GM18511 (cell line): Measurements from ENCODE around the gene NDRG3.
A peak's percentile ranks its signal among the peaks of the same experiment; 100 is the strongest.
"Not testable (repeated sequence)": the region's sequence is repeated elsewhere in the genome, so short reads cannot be mapped to it uniquely, and the experiment has no call there.

Source experiments
- ATAC-seq: cut with Tn5 transposase; IDR thresholded peaks from one replicate; pipeline ENCODE4 v1.9.1; 2021; ENCODE audit warnings: mild to moderate bottlenecking, moderate library complexity; ENCODE audit not compliant: unreplicated experiment

NDRG3 gene

DNA sequence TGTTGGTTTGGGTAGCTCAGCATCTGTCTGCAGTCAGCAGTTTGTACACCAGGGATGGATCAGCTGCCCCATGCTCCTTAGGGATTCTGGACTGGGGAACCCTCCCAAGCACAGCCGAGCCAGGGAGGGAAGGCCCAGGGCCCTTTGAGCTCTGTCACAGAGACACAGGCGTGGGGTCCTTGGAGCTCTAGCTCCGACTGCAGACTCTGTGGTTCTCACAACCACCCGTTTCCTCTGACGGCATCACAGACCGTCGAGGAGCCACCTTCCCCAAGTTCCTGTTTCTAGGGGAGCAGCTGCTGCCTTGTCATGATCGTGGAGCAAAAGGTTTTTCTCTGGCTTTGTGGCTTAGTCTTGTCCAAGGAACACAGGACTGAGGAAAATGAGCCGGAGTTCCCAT is 99.9 kb downstream of the NDRG3 start, which contains the start of gene SLA2:
Gene SLA2, minus strand, starts transcription at position 199 of the 400 bp plus-strand sequence. CDS start 4,861 bp downstream, outside the sequence.
- no peak for ATAC-seq

DNA sequence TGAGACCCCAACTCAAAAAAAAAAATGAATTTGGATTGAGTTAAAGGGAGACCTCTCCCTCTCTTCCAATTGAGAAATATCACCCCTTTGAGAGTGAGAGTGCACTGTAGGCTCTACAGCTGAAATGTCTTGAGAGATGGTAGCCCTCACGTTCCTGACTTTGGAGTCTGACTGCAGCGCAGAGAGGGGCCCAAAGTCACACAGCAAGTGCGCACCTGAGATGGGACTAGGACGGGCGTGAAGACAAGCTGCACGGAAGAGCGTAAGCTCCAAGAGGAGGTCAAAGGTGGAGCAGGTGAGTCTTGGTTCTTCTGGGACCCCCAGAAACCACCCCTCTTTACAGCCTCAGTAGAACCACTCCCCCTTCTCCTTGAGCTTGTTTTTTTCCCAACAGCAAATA is 100.5 kb downstream of the NDRG3 start:
- no peak for ATAC-seq

DNA sequence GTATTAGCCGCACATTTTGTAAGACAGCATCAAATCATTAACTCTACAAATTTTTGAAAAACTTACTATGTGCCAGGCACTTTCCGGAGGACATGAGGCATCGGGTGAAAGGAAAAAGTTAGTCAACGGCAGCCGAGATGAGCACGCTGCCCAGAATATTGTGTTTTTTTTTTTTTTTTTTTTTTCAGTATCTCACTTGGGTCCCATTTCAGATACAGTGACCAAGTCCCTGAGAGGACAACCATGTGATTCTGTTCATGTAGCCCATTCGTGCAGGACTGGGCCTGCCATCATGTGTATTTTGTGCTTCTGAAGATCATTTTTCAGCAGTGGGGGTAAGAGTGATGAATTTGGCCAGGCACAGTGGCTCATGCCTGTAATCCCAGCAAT is 101.2 kb downstream of the NDRG3 start:
- no peak for ATAC-seq

DNA sequence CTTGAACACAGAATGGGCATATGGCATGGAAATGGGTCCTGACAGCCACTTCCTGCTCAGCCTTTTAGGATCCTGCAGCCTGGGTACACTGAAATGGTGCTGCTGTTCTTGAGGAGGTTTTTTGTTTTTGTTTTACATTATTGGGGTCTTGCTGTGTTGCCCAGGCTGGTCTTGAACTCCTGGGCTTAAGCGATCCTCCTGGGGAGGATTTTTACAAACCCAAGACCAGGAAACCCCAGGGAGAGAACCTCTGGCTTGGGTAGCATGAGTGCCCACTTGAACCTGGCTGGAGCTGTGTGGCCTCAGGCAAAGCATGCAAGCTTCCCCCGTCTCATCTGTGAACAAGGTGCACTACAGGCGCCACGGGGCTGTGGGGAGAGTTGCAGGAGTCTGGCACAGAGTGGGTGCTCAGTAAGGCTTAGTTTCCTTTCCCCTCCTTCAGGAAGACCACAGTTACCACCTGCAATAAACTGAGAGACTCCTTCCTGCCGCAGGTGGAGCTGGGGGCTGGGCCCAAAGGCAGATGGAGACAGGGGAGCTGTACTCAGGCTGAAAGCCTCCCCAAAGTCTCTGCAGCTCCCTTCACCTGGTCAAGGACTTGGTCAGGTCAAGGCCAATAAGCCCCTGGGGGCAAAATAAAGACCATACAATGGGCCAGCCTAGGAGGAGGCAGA is 101.7 kb downstream of the NDRG3 start:
- no peak for ATAC-seq

DNA sequence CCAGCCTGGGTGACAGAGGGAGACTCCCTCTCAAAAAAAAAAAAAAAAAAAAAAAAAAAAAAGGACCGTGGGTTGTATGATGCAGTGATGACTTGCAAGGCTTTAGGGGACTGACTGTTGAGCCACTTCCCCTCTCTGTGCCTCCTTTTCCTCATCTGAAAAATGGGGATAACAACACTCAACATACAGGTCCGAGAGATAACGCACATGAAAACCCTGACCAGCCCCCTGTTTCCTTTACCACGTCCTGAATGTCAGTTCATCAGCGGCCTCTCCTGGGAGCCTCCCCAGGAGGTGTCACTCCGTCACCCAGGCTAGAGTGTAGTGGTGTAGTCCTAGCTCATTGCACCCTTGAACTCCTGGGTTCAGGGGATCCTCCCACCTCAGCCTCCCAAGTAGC is 103.8 kb downstream of the NDRG3 start:
- no peak for ATAC-seq

DNA sequence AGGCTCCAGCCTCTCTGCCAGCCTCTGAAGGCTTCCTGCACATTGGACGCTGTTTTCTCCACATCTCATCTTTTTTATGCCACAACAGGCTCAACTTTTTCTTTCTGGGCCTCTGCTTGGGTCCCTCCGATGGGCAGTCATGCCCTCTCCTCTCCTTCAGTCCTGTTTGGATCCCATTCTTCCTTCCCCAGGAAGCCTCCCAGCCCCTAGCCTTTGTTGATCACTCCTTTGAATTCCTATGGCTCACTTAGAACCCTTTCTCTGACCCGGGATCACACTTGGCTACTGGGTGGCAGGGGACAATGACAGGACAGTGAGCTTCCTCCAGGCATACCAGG is 104.4 kb downstream of the NDRG3 start:
- no peak for ATAC-seq

DNA sequence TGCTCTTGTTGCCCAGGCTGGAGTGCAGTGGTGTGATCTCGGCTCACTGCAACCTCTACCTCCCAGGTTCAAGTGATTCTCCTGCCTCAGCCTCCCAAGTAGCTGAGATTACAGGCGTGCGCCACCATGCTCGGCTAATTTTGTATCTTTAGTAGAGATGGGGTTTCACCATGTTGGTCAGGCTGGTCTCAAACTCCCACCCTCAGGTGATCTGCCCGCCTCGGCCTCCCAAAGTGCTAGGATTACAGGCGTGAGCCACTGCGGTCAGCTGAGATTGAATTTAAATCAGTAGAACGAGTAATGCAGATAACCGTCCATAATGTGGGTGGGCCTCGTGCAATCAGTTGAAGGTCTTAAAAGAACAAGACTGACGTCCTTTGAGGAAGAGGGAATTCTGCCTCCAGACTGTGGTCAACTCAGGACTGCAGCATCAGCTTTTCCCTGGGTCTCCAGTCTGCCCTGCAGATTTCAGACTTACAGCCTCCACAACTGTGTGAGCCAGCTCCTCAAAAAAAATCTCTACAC is 107.0 kb downstream of the NDRG3 start:
- ATAC-seq = not testable (repeated sequence)

DNA sequence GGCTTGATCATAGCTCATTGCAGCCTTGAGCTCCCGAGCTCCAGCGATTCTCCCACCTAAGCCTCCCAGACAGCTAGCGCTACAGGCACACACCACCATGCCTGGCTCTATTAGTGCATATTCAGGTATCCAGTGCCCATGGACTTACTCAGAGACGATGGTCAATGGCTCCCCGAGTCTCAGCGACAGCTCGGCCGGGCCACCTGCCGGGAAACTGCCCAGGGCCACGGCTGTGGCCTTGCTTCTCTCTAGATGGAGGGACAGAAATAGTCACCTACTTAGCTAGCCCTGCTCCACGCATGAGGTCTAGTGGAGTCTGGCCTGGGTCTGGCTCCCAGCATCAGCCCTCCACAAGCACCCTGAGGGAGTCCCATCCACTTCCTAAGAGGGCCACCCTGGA is 111.5 kb downstream of the NDRG3 start:
- ATAC-seq = no peak

DNA sequence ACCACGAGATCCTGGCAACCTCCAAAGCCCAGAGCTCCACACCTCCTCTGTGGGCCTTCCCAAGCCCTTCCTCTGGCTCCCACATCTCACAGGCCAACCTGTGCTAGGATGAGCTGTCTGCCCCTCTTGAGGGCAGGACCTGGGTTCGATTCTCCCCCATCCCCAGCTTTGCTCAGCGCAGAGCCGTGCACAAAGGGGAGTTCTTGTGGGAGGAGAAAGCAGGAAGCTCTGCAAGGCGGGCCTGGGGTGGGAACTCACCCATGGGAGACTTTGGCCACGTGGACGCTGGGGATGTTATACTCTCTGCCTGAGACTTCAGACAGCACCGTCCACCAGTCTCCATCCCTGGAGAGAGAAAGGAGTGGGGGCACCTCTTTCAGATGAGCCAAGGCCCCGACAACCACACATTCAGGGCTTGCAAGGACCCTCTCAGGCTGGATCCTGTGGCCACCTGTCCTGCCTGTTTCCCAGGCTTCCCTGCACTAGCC is 112.6 kb downstream of the NDRG3 start:
- ATAC-seq = no peak

DNA sequence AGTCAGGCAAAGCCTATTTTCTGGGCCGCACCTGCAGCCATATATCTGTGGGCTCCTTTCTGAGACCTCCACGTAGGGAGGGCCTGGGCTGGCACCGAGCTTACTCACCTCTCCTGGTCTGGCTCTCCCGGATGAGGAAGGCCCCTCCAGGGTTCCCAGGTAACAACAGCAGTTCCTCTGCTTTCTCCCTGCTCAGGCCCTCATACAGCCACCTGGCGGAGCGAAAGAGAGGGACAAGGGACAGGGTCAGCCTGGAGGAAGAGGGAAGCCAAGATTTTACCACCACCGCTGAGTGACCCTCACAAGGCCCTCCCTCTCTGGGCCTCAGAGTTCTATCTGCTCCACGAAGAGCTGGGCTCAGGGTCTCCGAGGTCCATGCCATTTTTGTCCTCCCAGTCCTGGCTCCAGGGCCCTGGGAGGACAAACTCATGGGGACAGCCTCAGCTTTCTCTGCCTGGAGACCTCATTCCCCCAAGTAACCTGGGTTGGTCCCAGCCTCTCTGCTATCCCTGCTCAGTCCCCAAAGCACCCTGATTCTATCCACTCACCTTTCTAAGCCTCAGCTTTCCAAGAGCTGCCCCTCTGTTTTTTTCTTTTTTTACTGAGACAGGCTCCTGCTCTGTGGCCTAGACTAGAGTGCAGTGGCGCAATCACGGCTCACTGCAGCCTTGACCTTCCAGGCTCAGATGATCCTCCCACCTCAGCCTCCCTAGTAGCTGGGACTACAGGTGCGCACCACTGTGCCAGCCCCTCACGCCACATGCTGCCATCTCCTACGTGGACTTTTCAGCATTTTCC is 113.2 kb downstream of the NDRG3 start:
- no peak for ATAC-seq

DNA sequence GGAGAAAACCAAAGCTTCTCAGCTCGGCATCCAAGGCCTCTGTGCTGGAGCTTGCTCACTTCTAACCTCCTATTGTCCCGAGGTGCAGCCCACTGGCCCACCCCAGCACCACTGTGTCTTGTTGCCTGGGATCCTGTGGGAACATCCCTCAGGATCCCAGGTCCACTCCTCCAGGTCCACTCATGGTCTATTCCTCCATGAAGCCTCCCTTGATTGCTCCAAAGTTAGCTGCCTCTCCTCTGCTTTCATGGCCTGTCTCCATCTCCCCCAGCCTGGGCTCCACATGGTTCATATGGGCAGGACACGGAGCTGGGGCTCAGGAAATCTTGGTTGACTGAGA is 113.8 kb downstream of the NDRG3 start:
- ATAC-seq = no peak

DNA sequence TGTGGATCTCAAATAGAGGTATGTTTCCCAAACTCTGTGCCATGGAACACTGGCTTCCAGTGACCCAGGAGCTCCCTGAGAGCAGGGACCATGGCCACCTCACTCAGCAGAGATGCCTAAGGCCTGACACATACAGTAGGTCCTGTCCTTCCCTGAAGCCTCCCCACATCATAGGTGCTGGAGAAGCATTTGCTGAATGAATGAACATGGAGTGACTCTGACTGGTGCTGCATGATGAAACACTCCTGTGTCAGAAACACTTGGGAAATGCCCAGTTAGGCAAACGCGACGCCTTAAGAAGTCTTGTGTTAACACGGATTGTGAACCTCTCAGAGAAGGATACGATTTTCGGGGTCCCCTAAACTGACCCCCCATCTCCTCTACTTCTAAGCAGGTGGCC is 114.2 kb downstream of the NDRG3 start:
- no peak for ATAC-seq

DNA sequence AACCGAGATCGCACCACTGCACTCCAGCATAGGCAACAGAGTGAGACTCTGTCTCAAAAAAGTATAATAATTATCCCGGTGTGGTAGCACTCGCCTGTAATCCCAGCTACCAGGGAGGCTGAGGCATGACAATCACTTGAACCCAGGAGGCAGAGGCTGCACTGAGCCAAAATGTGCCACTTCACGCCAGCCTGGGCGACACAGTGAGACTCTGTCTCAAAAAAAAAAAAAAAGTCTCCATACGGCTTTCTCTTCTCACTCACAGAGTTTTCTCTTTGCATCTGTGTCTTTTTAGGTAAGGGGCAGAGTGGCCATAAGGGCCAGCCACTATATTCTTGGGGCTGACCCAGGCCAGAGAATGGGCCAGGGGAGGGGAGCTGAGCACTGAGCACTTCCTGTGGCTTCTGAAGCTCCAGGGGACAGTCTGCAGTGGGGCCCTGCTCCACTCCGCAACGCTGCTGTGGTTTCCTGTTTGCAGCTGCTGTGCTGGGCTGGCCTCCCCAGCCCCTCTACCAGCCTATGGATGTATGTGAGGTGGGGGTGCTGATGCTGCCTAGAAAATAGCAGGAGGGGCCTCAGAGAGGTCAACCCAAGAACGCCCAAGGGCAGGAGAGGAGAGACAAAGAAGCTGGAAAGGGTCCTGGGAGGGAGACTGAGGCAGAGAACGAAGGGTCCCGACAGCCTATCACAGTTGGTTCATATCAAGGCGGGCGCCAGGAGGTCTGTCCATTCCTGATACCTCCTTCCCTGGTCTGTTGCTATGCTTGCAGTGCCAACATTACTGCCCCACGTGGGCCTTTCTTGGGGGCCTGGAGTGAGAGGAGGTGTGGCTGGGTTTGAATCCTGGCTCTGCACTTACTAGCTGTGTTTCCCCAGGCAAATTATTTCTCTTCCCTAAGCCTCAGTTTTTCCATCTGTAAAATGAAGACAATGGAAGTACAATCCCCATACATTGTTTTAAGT is 115.9 kb downstream of the NDRG3 start:
- ATAC-seq = peak; percentile 56

DNA sequence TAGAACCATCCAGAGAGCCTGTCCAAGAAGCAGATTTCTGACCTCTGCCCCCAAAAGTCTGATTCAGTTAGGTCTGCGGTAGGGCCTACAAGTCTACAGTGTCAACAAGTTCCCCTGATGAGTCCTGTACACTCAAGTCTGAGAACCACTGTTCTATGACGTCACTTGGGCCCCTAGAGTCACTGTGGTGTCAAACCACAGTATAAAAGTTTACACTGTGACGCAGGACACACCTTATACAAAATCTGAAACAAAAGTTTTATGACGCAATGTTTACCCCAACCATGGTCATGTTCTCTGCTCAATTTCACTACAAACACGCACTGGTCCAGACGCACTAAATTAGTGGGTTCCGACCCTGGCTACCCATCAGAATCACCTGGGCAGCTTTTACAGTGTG is 117.8 kb downstream of the NDRG3 start:
- no peak for ATAC-seq

DNA sequence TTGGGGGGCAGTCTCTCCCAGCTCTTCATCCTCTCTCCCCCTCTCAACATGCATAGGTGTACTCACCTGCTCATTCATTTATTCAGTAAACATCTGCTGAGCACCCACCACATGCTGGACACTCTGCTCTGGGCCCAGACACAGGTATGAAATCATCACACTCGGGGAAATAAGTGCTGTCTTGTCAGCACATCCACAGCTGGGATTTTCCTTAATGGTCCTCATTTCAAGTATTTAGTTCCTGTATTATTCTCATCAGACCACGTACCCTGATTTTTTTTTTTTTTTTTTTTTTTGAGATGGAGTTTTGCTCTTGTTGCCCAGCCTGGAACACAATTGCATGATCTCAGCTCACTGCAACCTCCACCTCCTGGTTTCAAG is 121.0 kb downstream of the NDRG3 start:
- no peak for ATAC-seq

DNA sequence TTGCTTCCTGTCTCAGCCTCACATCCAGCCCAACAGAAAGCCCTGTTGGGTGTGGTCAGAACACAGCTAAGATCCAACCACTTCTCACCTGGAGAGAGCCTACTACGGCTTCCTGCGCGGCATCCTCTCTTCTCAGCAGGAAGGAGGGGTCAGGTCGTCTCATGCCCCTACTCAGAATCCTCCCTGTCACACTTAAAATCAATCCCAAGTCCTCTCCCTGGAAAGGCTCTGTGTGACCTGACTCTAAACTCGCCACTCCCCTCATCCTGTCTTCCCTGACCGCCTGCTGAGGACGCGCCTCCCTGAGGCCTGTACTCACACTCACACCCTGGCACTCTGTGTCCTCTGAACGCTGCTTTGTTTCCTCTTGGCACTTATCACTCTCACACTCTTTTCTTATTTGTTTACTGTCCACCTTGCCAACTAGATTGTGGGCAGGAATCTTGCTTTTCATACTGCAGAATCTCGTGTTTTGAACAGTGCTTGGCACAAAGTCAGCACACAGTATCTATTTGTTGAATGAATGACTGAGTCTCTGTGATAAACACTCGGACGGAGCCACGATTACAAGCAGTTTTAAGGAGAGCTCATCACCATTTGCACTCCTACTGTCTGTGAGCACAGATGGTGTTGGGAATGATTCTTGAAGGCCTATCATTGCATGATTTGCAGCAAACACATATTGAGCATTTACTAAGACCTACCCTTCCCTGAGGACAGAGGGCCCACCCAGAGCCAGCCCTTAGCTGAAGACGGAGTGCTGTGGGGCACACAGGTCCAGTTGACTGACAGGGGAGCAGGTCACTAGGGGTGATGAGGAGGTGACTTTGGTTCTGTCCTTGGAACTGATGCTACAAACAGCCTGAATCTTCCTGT is 121.6 kb downstream of the NDRG3 start:
- ATAC-seq = no peak

DNA sequence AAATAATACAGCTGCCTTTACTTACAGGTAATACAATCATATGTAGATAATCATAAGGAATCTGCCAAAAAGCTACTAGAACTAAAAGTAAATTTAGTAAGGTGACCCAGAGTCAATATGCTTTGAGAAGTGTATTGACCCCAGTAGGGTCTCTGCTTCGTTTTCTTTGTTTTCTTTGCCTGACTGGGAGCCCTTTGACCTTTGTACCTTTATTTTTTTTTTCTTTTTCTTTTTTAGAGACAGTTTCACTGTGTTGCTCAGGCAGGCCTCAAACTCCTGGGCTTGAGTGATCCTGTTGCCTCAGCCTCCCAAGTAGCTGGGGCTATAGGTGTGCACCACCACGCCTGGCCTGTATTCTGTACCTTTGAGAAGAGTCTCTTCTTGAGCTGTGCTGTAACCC is 122.4 kb downstream of the NDRG3 start:
- no peak for ATAC-seq

DNA sequence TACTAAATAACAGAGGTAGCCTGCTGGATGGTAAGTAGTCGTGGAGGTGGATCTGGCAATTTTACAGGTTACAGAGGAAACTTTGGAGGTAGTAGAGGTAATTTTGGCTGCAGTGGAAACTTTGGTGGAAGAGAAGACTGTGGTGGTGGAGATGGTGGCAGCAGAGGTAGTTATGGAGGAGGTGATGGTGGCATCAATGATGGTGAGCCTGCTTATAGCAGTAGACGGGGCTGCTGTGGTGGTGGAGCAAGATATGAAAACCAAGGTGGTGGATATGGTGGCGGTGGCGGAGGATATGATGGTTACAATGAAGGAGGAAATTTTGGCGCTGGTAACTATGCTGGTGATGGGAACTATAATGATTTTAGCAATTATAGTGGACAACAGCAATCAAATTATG is 125.0 kb downstream of the NDRG3 start:
- ATAC-seq = no peak

DNA sequence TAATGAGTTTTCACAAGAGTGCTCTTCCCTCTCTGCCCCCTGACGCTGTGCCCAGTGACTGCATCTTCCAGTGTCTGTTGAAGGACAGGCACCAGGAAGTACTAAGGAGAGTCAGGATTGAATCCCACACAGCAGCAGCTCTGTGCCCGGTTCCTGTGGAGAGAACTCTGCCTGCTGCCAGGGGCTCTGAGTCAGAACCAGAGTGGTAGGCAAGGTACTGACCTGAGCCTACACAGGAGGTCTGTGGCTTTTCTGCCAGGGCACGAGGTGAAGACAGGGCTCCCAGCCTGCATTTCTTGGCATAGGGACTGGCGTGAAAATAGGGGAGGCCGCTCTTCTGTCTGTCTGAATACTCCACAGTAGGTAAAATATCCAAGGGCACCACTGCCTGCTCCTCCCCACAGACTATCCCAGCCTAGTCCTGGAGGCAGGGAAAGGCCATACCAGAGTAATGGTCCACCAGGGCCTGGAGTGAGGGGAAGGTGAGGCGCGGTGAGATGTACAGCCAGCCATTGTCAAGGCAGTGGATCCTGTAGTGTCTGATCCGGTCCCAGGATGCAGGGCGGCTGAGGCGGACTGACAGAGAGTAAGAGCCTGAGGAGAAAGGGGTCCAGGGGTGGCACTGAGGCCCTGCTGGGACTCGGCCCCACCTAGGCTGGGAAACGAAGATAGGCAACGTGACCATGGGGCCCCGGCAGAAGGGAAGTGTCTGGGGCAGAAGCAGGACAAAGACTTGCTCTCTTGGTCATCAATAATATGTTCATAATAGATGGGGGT is 130.9 kb downstream of the NDRG3 start:
- ATAC-seq = no peak
